ENCODE measurements around the gene VWF.

Gene VWF

GRCh38 chr12:5989621-5990020 is 134.8 kb downstream of the VWF start:
- TF ChIP-seq, protein P1, sequence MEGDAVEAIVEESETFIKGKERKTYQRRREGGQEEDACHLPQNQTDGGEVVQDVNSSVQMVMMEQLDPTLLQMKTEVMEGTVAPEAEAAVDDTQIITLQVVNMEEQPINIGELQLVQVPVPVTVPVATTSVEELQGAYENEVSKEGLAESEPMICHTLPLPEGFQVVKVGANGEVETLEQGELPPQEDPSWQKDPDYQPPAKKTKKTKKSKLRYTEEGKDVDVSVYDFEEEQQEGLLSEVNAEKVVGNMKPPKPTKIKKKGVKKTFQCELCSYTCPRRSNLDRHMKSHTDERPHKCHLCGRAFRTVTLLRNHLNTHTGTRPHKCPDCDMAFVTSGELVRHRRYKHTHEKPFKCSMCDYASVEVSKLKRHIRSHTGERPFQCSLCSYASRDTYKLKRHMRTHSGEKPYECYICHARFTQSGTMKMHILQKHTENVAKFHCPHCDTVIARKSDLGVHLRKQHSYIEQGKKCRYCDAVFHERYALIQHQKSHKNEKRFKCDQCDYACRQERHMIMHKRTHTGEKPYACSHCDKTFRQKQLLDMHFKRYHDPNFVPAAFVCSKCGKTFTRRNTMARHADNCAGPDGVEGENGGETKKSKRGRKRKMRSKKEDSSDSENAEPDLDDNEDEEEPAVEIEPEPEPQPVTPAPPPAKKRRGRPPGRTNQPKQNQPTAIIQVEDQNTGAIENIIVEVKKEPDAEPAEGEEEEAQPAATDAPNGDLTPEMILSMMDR (IDR thresholded peaks at IDR 0.05), result no peak
- Histone ChIP-seq H3K27me3 (ENCODE audit: control insufficient read depth, insufficient read depth, low read length) (no peaks in the 10 kb centered on the region), H2AFZ (no peak overlapping the region), H3K9me3 (ENCODE audit: control insufficient read depth, low read length) (no peaks in the 10 kb centered on the region), H3K27ac (no peak overlapping the region), H3K9ac (no peak overlapping the region), H3K4me3 (ENCODE audit: low read depth, low read length) (no peak overlapping the region), H3K36me3 (ENCODE audit: control insufficient read depth, insufficient read depth, low read length) (no peaks in the 10 kb centered on the region), H3K4me1 (no peaks in the 10 kb centered on the region), H3K79me2 (no peaks in the 10 kb centered on the region), H3K4me2 (ENCODE audit: low read length) (no peak overlapping the region)

DNA sequence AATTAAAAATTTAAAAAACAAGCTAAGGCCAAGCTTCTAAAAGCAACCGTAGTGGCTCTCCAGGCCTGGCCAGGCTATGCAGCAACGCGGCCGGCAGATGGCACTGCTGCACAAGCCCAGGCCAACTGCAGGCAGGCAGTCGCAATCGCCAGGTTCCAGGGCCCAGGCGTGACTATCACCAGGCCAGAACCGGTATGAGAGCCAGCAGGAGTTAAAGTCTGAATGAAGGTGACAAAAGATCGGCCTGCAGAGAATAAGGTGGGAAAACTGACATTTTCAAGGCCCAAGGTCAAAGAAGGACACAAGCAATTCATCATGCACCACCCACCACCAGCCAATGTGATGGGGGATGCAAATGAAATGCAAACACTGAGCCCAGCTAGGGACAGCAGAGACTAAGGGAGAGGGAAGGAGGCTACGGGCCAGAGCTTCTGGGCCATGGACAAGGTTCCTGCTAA is 135.8 kb downstream of the VWF start:
- Histone ChIP-seq H3K9me3 (ENCODE audit: control insufficient read depth, low read length) (no peaks in the 10 kb centered on the region), H2AFZ (peak overlapping the region; percentile 30), H3K4me2 (ENCODE audit: low read length) (no peak overlapping the region), H3K4me1 (no peaks in the 10 kb centered on the region), H3K27ac (no peak overlapping the region), H3K36me3 (ENCODE audit: control insufficient read depth, insufficient read depth, low read length) (no peaks in the 10 kb centered on the region), H3K27me3 (ENCODE audit: control insufficient read depth, insufficient read depth, low read length) (no peaks in the 10 kb centered on the region), H3K4me3 (ENCODE audit: low read depth, low read length) (no peak overlapping the region), H3K9ac (no peak overlapping the region), H3K79me2 (no peaks in the 10 kb centered on the region)
- TF ChIP-seq, protein P1 (IDR thresholded peaks at IDR 0.05), result peak; percentile 96

DNA sequence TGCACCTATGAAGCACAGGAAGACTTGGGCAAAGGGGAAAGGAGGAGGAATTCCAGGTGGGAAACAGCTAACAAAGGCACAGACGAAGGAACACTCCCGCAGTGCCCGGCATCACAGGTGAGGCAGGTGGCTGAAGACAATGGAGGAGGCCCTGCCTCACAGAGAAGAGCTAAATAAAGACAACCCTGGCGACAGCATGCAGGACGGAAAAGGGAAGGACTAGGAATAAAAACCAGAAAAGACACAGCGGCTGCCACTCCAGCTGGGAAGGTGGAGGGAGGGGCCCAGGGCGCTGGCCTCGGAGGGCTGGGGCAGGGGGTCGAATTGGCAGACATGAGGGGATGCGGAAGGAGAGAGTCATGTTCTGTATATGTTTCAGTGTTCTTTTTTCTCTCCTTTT is 136.4 kb downstream of the VWF start:
- Histone ChIP-seq H3K79me2 (no peaks in the 10 kb centered on the region), H3K4me3 (ENCODE audit: low read depth, low read length) (no peak overlapping the region), H2AFZ (no peak overlapping the region), H3K4me1 (no peaks in the 10 kb centered on the region), H3K9ac (no peak overlapping the region), H3K9me3 (ENCODE audit: control insufficient read depth, low read length) (no peaks in the 10 kb centered on the region), H3K27ac (no peak overlapping the region), H3K36me3 (ENCODE audit: control insufficient read depth, insufficient read depth, low read length) (no peaks in the 10 kb centered on the region), H3K27me3 (ENCODE audit: control insufficient read depth, insufficient read depth, low read length) (no peaks in the 10 kb centered on the region), H3K4me2 (ENCODE audit: low read length) (no peak overlapping the region)
- TF ChIP-seq, protein P1 (IDR thresholded peaks at IDR 0.05), result no peak

GRCh38 chr12:5987573-5987972 is 136.9 kb downstream of the VWF start:
- Histone ChIP-seq H3K9me3 (ENCODE audit: control insufficient read depth, low read length) (no peaks in the 10 kb centered on the region), H3K79me2 (no peaks in the 10 kb centered on the region), H3K36me3 (ENCODE audit: control insufficient read depth, insufficient read depth, low read length) (no peaks in the 10 kb centered on the region), H2AFZ (no peak overlapping the region), H3K27ac (no peak overlapping the region), H3K4me3 (ENCODE audit: low read depth, low read length) (no peak overlapping the region), H3K27me3 (ENCODE audit: control insufficient read depth, insufficient read depth, low read length) (no peaks in the 10 kb centered on the region), H3K9ac (no peak overlapping the region), H3K4me2 (ENCODE audit: low read length) (no peak overlapping the region), H3K4me1 (no peaks in the 10 kb centered on the region)
- TF ChIP-seq, protein P1 (IDR thresholded peaks at IDR 0.05), result no peak

DNA sequence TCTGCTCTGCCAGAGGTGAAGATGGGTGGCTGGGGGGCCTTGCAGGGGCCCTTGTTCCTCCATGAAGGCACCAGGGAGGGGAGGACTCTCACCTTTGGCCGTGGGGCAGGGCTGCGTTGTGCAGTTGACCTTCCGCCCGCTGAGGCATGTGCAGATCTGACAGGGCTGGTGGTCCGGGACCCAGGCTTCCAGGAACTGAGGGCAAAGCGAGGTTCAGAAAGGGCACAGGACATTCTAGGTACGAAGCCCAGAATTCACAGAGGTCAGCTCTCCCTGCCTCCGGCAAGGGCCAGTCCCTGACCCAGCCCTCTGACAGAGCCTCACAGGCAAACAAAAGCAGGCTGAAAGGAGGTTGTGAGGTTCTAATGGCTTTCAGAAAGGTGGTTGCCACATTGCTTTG is 139.0 kb downstream of the VWF start:
- no peaks in the 10 kb centered on the region for H3K4me1 ChIP-seq
- no peaks in the 10 kb centered on the region for H3K27me3 ChIP-seq (ENCODE audit: control insufficient read depth, insufficient read depth, low read length)
- H3K36me3 ChIP-seq (ENCODE audit: control insufficient read depth, insufficient read depth, low read length), result no peaks in the 10 kb centered on the region
- no peak overlapping the region for H3K9ac ChIP-seq
- H3K27ac ChIP-seq, result no peak overlapping the region
- no peak overlapping the region for H2AFZ ChIP-seq
- TF ChIP-seq, protein P1 (IDR thresholded peaks at IDR 0.05), result no peak
- no peak overlapping the region for H3K4me2 ChIP-seq (ENCODE audit: low read length)
- H3K79me2 ChIP-seq, result no peaks in the 10 kb centered on the region
- no peak overlapping the region for H3K4me3 ChIP-seq (ENCODE audit: low read depth, low read length)
- H3K9me3 ChIP-seq (ENCODE audit: control insufficient read depth, low read length), result no peaks in the 10 kb centered on the region
